ENCODE measurements around the gene SERPINF2. TPM values are rescaled to one million over a fixed set of nuclear protein-coding genes. Genes with fewer than 3 reads are reported as not detected.

SERPINF2 gene
- total RNA-seq (2022; extraction: Qiagen RNA extraction; ENCODE audit: low read depth) = 2.8 to 3.5 TPM (median 3.2 TPM) in 5 replicates

DNA sequence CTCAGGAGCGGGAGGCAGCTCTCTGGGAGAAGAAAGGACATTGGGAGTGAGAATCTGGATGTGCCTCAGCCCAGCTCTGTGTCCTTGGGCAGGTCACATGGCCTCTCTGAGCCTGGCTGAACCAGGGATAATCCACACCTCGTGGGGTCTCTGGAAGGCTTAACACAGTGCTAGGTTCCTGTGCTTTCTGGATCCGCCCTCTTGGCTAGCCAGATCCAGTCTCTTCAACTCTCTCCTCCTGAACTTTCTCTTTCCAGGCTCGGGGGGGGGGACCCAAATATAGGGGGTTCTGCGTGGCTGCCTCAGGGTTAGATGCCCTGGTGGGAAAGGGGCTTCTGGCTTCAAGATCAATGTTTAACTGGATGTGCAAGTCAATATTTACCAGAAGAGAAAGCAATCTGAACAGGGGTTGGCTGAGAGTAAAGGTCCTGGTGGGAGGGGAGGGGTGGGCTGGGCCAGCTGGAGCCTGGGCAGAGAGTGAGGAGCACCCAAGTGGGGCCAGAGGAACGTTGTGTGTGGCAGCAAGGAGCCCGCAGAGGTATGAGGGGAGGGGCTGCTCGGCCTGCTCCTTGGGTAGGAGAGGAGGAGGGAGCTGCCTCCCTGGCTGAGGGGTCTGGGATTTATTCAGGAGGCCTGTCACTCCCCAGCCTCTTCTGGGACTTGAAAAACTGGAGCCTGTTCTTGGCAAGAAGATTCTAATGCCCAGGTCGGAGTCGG is at the start of gene SERPINF2:
Gene SERPINF2, plus strand, starts transcription at position 501 of the 717 bp plus-strand sequence. CDS start 2,125 bp downstream, outside the sequence.

DNA sequence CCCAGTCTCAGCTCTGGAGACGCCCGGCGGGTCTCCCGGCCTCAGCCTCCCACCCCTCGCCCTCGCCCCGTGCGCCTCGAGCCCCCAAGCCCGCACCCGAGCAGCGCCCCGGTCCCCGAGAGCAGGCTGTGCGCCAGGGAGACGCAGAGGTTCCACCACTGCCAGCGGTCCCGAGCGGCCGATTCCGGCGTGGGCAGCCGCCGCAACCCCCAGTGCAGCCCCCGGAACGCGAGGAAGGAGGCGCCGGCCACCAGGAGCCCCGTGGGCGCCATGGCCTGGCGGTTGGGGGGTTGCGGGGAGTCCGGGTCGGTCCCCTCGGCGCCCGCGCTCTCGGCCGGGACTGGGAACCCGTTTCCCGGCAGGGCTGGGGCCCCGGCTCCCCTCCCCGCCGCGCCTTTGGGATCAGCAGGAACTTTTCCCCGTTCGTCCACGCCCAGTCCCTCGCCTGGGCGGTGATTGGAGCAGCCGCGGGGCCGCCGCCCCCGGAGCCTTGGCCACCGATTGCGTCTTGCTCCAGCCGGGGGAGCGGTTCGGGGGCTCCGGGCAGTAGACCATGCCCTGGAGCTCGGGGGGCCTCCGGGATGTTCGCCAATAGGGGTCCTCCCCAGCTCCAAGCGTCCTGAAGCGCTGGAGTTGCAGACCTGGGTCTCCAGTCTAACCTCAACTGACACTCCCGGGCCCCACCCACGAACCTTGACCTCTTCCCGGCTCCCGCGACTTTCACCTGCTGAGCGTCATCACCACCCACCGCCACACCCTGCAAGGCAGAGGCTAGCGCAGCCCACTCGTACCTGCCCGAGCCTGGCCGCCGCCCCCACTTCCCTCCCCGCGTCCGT is 32.5 kb upstream of the SERPINF2 start, which contains the start of gene TLCD2:
Gene TLCD2, minus strand, starts transcription at position 407 of the 836 bp plus-strand sequence. Its CDS starts 135 bp downstream, at position 272.

DNA sequence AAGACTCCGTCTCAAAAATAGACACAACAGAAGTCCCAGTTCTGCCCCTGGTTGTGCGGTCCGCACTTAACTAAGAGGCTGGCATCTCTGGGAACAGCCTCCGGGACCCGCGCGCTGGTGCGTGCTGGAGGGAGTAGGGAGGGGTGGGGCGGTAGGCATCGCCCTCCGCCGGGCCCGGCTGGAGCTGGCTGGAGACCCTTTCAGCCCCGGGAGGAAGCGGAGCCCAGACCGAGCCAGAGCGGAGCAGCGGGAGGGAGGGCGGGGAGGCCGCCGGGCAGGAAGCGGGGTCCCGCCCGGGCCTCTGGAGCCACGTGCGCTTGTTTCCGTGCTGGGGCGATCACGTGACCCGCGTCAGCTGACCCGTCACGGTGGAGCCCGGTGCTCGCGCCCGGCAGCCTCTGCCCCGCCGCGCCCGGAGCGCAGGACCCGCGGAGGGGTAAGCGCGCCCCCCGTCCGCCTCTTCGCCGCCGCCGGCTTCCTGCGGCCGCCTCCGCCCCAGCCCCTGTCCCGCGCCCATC is 18.3 kb upstream of the SERPINF2 start, which contains the start of gene WDR81:
Gene WDR81, plus strand, starts transcription at position 354 of the 518 bp plus-strand sequence. CDS start 256 bp downstream, outside the sequence.

Other genes with a start within 250 kb of the SERPINF2 start
- 19.3 to 26.3 TPM (median 23.9 TPM) in 5 replicates for gene INPP5K, start 226.3 kb upstream of the SERPINF2 start, total RNA-seq (2022; extraction: Qiagen RNA extraction; ENCODE audit: low read depth)
- 57.4 to 71.2 TPM (median 65.4 TPM) in 5 replicates for gene PITPNA, start 180.1 kb upstream of the SERPINF2 start, total RNA-seq (2022; extraction: Qiagen RNA extraction; ENCODE audit: low read depth)
- gene SLC43A2, start 114.0 kb upstream of the SERPINF2 start, total RNA-seq (2022; extraction: Qiagen RNA extraction; ENCODE audit: low read depth) = 4.8 to 7.0 TPM (median 5.7 TPM) in 5 replicates
- 0.18 to 0.38 TPM (median 0.27 TPM) in 5 replicates for gene SCARF1, start 97.1 kb upstream of the SERPINF2 start, total RNA-seq (2022; extraction: Qiagen RNA extraction; ENCODE audit: low read depth)
- gene RILP, start 93.0 kb upstream of the SERPINF2 start, total RNA-seq (2022; extraction: Qiagen RNA extraction; ENCODE audit: low read depth) = 14.6 to 18.7 TPM (median 18.1 TPM) in 5 replicates
- 251 to 271 TPM (median 258 TPM) in 5 replicates for gene PRPF8, start 58.0 kb upstream of the SERPINF2 start, total RNA-seq (2022; extraction: Qiagen RNA extraction; ENCODE audit: low read depth)
- 0.97 to 1.9 TPM (median 1.6 TPM) in 5 replicates for gene TLCD2, start 32.5 kb upstream of the SERPINF2 start, total RNA-seq (2022; extraction: Qiagen RNA extraction; ENCODE audit: low read depth)
- gene WDR81, start 18.2 kb upstream of the SERPINF2 start, total RNA-seq (2022; extraction: Qiagen RNA extraction; ENCODE audit: low read depth) = 20.0 to 30.4 TPM (median 27.2 TPM) in 5 replicates
- 1.2 to 2.3 TPM (median 1.9 TPM) in 5 replicates for gene SERPINF1, start 19.2 kb downstream of the SERPINF2 start, total RNA-seq (2022; extraction: Qiagen RNA extraction; ENCODE audit: low read depth)
- gene SMYD4, start 87.0 kb downstream of the SERPINF2 start, total RNA-seq (2022; extraction: Qiagen RNA extraction; ENCODE audit: low read depth) = 8.0 to 10.0 TPM (median 8.9 TPM) in 5 replicates
- 60.2 to 87.1 TPM (median 81.8 TPM) in 5 replicates for gene RPA1, start 87.1 kb downstream of the SERPINF2 start, total RNA-seq (2022; extraction: Qiagen RNA extraction; ENCODE audit: low read depth)